Uterus (tissue), 4 donors: ENCODE measurements around the gene B3GNT8. TPM values are rescaled to one million over a fixed set of nuclear protein-coding genes. Genes with fewer than 3 reads are reported as not detected.
A peak's percentile ranks its signal among the peaks of the same experiment; 100 is the strongest.

ENCODE experiments used
- DNase-seq, 2 donors: peaks; one replicate each; pipeline ENCODE4 v3.0.0-alpha.2; 2019 to 2020
- H3K27ac ChIP-seq, 2 donors: fragments of 200-600 bp; sonication (generic); 1 replicate in 1 of 2; 2 replicates in 1 of 2; pipeline ENCODE4 v1.5.1; 2016 to 2018
- H3K27me3 ChIP-seq, 2 donors: fragments of 200-600 bp; sonication (generic); one replicate each; pipeline ENCODE4 v1.5.1; 2018 to 2019; ENCODE audit warnings: control low read depth in 1 of 2
- H3K36me3 ChIP-seq, 2 donors: fragments of 200-600 bp; sonication (generic); one replicate each; pipeline ENCODE4 v1.5.1; 2019; ENCODE audit warnings: control low read depth in 1 of 2
- H3K4me1 ChIP-seq, 2 donors: fragments of 200-600 bp; sonication (generic); one replicate each; pipeline ENCODE4 v1.5.1; 2018 to 2019; ENCODE audit warnings: control low read depth in 1 of 2
- H3K4me3 ChIP-seq, 2 donors: fragments of 200-600 bp; sonication (generic); 1 replicate in 1 of 2; 2 replicates in 1 of 2; pipeline ENCODE4 v1.5.1; 2018 to 2019; ENCODE audit warnings: mild to moderate bottlenecking in 1 of 2
- H3K9me3 ChIP-seq, 2 donors: fragments of 200-600 bp; sonication (generic); one replicate each; pipeline ENCODE4 v1.5.1; 2019; ENCODE audit warnings: control low read depth in 1 of 2
- CTCF ChIP-seq, 4 experiments: fragments of 200-600 bp in 2 of 4; fragments of 450-650 bp in 2 of 4; sonication (generic) in 2 of 4; IDR thresholded peaks; one replicate each; pipeline ENCODE4 v1.5.1; 2016 to 2019; ENCODE audit warnings: antibody characterized with exemption in 4 of 4, mild to moderate bottlenecking in 2 of 4, moderate library complexity in 1 of 4
- POLR2A ChIP-seq, 2 donors: fragments of 450-650 bp; IDR thresholded peaks; one replicate each; pipeline ENCODE4 v1.6.1; 2016; ENCODE audit warnings: antibody characterized with exemption in 2 of 2, mild to moderate bottlenecking in 1 of 2, moderate library complexity in 1 of 2
- intact Hi-C: fragments of 100-400 bp; cut with DNase I; formaldehyde crosslinking; loops from one replicate; pipeline ENCODE4 v1.15.1; 2023; ENCODE audit warnings: low total_unique reads
- total RNA-seq, 4 donors: library from RNA; depleted of rRNA in 3 of 4; stranded (reverse); fragments of >200 nt in 3 of 4; gene quantifications; one replicate each; pipeline versions ENCODE4 v1.1.0 to v1.2.4, GENCODE V29; 2014 to 2023
- donor health status: DM: yes; HTN: yes; CAD: no.

Gene B3GNT8
- total RNA-seq, 4 donors from 2014 or later = 0.83 to 14.1 (median 3.4) TPM; not detected in 1

- TF ChIP-seq CTCF (IDR thresholded peaks at IDR 0.05) = no peak
- TF ChIP-seq POLR2A (IDR thresholded peaks at IDR 0.05) = no peak
- DNase-seq = no peak
- Histone ChIP-seq H3K9me3 (no peaks in the 10 kb centered on the region), H3K4me1 (peaks cover 0 to 6% of the 10 kb centered on the region in 2 donors), H3K27me3 (no peaks in the 10 kb centered on the region), H3K36me3 (no peaks in the 10 kb centered on the region), H3K4me3 (no peak overlapping the region), H3K27ac (no peak overlapping the region)
- intact Hi-C loops = no loop called here
These were observed 25.7 kb downstream of the B3GNT8 start for GRCh38 chr19:41401483-41401882.

- DNase-seq = no peak
- no peak for TF ChIP-seq CTCF (IDR thresholded peaks at IDR 0.05)
- no peak for TF ChIP-seq POLR2A (IDR thresholded peaks at IDR 0.05)
- Histone ChIP-seq H3K4me1 (peaks cover 0 to 6% of the 10 kb centered on the region in 2 donors), H3K27ac (no peak overlapping the region), H3K27me3 (no peaks in the 10 kb centered on the region), H3K9me3 (no peaks in the 10 kb centered on the region), H3K36me3 (no peaks in the 10 kb centered on the region), H3K4me3 (no peak overlapping the region)
- intact Hi-C loops = no loop called here
These were observed 27.6 kb downstream of the B3GNT8 start for GRCh38 chr19:41399525-41399924.

GRCh38 chr19:41399091-41399490 lies 28.1 kb downstream of the B3GNT8 start:
- no peak for TF ChIP-seq POLR2A (IDR thresholded peaks at IDR 0.05)
- TF ChIP-seq CTCF (IDR thresholded peaks at IDR 0.05) = no peak
- Histone ChIP-seq H3K9me3 (no peaks in the 10 kb centered on the region), H3K4me3 (no peak overlapping the region), H3K27ac (no peak overlapping the region), H3K36me3 (no peaks in the 10 kb centered on the region), H3K27me3 (no peaks in the 10 kb centered on the region), H3K4me1 (peaks cover 0 to 6% of the 10 kb centered on the region in 2 donors)
- intact Hi-C loops = no loop called here
- no peak for DNase-seq

- H3K4me1 ChIP-seq = peaks cover 0 to 6% of the 10 kb centered on the region in 2 donors
- no peaks in the 10 kb centered on the region for H3K36me3 ChIP-seq
- intact Hi-C loops = no loop called here
- peak overlapping the region; percentile 89 to 98 for H3K4me3 ChIP-seq
- peak overlapping the region in 1 of 2 donors; percentile 12 for H3K27ac ChIP-seq
- no peaks in the 10 kb centered on the region for H3K9me3 ChIP-seq
- TF ChIP-seq CTCF (IDR thresholded peaks at IDR 0.05) = no peak
- TF ChIP-seq POLR2A (IDR thresholded peaks at IDR 0.05) = no peak
- no peak for DNase-seq
- H3K27me3 ChIP-seq = no peaks in the 10 kb centered on the region
These were observed 28.6 kb downstream of the B3GNT8 start for GRCh38 chr19:41398598-41398997.

GRCh38 chr19:41398050-41398418 lies 29.1 kb downstream of the B3GNT8 start:
- no peak for DNase-seq
- peaks cover 0 to 6% of the 10 kb centered on the region in 2 donors for H3K4me1 ChIP-seq
- H3K27me3 ChIP-seq = no peaks in the 10 kb centered on the region
- H3K9me3 ChIP-seq = no peaks in the 10 kb centered on the region
- TF ChIP-seq CTCF (IDR thresholded peaks at IDR 0.05) = no peak
- no peak for TF ChIP-seq POLR2A (IDR thresholded peaks at IDR 0.05)
- intact Hi-C loops = no loop called here
- H3K27ac ChIP-seq = peak overlapping the region; percentile 86 to 96
- peak overlapping the region; percentile 89 to 98 for H3K4me3 ChIP-seq
- no peaks in the 10 kb centered on the region for H3K36me3 ChIP-seq
